Suppressor macrophage treated with lipopolysaccharide for 4 hours (primary cell): ENCODE data around the gene DPH6.

ENCODE experiments used
- DNase-seq: peaks from one replicate; pipeline ENCODE4 v3.0.0-alpha.2; 2020

DPH6 gene

GRCh38 chr15:35323141-35323540 is 222.8 kb downstream of the DPH6 start:
- no peak for DNase-seq

GRCh38 chr15:35321926-35322325 is 224.0 kb downstream of the DPH6 start:
- no peak for DNase-seq

- no peak for DNase-seq
These were observed 225.1 kb downstream of the DPH6 start for GRCh38 chr15:35320911-35321310.
